HG03432 (cell line): ENCODE measurements around the gene ST8SIA2.

Source experiments
- ATAC-seq: cut with Tn5 transposase; IDR thresholded peaks from one replicate; pipeline ENCODE4 v1.9.1; 2021; ENCODE audit warnings: mild to moderate bottlenecking, moderate library complexity; ENCODE audit not compliant: unreplicated experiment

ST8SIA2 gene

DNA sequence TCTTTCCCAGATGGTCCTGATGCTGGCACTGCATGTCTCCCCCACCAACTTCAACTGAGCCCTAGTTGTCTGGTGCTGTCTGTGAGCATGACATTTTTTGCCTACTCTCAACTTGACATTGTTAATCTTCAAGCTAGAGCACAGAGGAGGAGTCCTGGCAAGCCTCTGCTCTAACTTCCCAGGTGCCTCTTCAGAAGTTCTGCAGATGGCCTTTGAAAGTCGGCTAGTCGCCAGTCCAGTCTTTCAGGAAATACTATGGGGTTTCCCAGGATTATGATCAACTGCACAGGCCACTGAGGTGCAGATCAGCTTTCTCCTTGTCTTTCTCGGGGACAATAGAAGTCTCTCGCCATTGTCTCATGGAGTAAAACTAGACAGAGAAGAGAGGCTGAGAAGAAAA, 86.7 kb downstream of the ST8SIA2 start:
- ATAC-seq, result no peak

DNA sequence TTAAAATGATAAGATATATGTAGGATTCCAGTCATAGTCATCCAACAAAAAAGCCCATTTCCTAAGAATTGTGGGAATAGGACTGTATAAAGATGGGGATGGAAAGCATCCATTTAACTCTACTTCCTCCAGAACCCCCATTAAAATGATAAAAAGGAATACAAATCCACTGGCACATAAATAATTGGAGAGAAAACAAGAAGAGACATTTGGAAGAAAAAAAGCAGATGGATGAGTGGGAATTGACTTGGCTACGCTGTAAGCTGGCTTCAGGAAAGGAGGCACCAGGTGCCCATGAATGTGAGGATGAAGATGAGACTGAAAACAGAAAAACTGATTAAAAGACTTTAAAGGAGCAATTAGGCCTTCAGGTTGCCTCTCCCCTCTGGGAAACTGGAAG, 91.8 kb downstream of the ST8SIA2 start:
- ATAC-seq, result no peak

DNA sequence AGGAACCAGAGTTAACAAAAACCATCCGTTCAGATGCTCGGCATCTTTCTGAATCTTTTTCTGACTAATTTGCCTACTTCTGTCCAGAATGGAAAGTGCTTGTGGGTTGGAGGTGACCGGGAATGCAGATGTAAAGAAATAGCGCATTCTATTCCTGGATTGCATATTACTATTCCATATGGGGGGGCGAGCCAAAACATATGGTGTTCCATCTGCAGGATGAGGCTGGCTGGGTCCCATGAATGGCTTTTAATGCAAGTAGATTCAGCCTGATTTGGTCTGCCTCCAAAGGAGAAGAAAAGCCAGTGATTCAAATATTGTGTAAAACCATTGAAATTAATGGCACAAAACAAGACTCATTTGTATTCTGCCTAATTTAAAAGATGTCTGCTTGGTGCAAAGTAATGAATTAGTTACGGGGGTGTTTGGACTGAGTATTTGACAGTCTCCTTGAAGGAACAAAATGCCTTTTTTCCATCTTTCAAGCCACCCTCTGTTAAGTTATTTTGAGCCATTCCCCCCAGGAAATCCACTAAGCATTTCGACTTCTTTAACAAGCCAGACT, 99.0 kb downstream of the ST8SIA2 start:
- ATAC-seq, result no peak

DNA sequence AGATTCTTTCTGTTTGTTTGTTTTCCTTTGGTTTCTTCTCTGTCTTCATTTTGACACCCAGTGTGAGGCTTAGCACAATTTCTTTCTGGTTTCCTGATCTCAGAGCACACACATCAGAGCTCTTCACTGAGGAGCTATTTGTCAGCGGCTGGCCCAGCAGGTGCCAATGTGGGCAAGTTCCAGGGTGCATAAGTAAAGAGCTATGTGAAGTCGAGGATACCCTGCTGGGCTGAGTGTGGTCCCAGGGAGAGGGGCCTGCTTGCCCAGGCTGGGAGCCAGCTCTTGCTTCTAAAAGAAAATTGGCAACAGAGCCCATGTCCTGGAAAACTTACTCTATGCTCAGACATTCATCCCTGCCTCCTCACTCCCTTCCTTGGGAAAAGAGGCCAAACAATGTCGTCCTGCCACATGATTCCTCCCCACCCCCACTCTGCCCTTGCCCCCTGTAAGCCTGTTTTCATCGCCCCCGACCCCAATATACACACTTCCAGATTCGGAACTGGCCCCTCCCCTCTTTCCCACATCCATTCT, 101.2 kb downstream of the ST8SIA2 start:
- ATAC-seq, result no peak

DNA sequence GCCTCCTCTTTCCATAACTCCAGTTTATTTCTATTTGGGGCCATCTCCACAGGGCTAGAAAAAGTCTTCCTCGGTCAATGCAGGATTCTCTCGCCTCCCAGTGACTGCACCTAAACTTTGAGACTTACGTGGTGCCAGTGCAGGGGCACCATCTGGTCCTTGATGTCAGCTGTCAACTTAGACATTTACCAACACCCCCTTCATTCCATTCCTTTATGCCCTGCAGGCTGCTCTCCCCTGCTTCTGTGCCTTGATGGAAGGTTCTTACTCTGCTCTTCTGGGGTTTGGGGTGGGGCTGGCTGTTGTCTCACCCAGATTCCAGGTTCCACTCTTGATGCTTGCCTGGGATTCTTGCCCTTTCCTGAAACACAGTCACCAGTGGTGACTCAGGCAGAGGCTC, 101.8 kb downstream of the ST8SIA2 start:
- no peak for ATAC-seq

DNA sequence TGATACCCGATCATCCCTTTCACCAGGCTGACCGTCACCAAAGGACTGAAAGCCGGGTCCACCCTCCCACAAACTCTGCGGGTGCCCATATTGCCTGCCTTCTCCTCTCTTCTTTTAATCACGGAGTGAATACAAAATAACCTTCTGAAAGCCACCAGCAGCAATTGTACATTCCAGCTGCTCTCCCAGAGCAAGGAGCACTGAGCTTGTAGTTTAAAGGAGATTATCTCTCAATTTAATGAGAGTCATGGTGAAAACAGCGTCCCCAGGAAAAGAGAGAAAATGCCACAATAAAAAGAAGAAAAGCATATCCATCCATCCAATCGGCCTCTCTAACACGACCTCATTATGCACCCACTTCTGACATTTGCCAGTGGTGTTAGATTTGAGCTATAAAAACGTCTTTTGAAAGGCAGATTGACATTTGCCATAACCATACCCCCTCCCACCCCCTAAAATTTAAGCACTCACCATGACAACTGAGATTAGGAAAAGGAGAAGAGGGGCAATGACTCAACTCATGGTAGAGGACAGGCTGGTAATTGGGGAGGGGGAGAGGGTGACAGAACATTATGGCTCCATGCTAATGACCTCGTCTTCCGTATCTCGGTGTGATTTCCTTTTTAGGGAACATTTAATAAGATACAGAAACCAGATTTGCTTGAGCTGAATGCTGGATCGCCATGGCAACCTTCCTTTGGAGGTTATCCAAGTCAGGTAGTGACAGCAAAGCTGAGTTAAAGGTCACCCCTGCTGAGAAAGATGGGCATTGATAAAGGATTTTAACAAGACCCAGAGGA, 106.2 kb downstream of the ST8SIA2 start:
- ATAC-seq, result no peak

DNA sequence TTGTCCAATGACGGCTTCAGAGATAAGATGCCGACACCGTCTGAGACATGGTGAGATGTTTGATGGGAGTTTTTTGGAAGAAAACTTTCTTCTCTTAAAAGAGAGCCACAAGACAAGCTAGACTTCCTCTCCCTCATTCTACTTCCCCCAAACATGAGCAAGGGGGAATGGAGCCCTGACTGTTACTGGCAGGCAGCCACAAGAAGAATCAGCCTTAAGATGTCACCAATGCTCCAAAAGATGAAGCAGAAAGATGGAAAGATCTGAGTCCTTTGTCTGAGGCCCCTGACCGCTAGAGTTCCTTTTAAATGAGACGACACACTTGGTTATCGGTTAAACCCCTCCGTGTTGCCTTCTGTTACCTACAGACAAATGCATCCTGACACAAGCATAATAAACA, 108.7 kb downstream of the ST8SIA2 start:
- no peak for ATAC-seq

DNA sequence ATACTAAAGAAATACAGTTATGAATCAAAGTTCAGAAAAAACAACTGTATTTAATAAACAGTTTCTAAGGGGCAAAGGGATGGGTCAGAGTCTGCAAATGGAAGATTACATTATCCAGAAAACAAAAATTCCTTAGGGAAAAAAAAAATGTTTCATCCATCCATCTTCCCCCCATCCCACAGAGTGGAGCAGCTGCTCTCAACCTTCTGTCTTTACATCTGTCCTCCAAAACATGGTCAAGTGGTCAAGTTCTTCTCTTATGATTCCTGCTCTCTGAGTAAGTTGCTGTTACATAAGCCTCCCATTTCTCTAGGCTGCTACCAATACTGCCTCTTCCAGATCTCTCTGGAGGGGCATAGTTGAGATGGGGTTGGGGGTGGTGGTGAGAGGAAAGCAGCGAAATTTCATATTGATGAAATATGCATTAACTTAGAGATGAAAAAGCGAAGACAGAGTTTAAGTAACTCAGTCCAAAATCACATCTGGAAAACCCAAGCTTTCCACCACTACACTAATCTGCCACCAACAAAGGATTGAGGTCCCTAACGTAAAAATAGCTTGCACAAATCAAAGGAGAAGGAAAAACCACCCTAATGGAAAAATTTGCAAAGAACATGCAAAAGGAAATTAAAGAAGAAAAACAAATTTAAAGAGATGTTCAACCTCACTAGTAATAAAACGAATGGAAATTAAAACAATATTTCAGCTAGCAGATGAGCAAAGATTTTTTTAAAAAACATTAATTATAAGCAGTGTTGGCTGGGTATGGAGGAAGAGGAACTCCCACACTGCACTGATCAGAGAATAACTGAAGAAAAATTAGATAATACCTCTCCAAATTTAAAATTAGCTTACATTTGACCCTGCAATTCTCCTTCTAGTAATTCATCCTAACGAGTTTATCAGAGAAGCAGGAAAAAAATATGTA, 109.5 kb downstream of the ST8SIA2 start:
- no peak for ATAC-seq

DNA sequence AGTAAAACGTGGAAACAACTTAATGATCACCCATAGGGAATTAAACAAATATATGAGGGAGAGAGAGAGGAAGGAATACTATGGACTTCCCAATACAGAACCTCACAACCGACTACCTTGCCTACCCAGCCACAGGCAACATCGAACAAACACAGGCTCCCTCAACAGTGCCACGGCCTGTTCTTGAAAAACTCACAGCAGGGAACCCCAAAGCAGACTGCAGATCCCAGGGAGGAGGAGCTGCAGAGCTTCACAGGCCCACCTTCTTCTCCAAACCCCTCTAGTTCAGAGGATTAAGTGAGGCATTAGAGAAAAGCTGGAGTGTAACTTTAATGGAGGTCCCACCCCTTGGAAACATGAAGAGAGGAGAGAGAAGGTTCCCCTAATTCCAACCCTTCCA, 110.2 kb downstream of the ST8SIA2 start:
- no peak for ATAC-seq

DNA sequence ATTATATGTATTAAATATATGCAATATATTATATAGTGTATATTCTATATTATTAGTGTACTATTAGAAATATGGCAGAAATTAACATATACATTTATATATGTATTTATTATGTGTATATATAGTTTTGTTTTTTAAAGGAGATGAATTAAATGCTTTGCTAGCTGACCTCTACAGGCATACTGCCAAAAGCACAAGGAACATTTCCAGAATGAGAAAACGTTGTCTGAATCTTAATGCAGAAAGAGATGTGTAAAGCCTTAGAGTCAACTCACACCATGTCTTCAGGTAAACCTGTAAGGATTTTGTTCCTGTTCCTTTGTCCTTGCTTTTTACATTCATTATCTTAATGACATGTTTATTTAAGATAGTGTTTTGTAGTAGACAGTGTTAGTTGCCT, 111.9 kb downstream of the ST8SIA2 start:
- no peak for ATAC-seq

DNA sequence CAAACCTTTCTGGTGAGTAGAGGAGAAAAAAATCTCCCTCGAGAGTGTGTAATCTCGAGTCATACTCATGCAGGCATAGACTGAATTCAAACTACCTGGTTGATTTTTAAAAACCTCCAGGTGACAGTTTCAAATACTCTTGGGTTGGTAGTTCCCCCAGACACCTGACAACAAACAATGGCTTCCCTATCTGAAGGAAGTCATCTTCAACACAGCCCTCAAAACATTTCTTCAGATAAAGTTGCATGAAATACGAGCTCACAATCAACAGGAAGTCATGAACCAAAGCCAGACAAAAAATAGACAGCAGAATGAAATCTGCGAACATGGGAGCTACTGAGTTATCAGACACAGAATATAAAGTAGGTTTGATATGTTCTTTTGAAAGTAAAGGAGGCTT, 112.8 kb downstream of the ST8SIA2 start:
- ATAC-seq, result no peak

DNA sequence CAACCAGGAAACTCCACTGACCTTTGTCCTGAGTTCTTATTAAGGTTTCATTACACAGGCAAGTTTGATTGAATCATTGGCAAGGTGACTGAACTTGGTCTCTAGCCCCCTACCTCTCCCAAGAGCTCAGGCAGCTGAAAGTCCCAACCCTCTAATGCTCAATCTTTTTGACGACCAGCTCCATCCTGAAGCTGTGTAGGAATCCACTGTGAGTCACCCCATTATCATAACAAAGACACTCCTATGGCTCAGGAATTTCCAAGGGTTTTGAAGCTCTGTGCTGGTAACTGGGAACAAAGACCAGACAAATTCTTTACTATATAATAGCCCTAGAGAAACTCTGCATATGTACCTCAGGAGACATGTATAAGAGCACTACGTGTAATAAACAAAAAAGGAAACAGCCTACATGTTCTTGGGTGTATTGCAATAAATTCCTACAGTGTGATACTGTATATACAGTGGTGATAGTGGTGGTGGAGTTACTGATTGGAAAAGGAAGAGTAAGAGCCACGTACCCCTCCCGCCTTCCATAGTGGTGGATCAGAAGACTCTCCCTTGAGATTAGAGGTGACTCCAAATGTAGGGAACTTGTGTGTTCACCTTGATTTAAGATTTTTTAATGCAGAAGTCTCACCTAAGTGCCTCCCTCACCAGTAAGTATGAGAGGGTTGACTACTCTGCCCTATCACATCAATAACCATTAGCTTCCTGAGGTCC, 116.6 kb downstream of the ST8SIA2 start:
- no peak for ATAC-seq
